Osteocyte (in vitro differentiated cells): Measurements from ENCODE around the gene TPRKB. TPM values are rescaled to one million over a fixed set of nuclear protein-coding genes. Genes with fewer than 3 reads are reported as not detected.
A peak's percentile ranks its signal among the peaks of the same experiment; 100 is the strongest.
"Not testable (repeated sequence)": the region's sequence is repeated elsewhere in the genome, so short reads cannot be mapped to it uniquely, and the experiment has no call there.

Source experiments
- DNase-seq: peaks from one replicate; pipeline ENCODE4 v3.0.0; 2021; ENCODE audit warnings: mixed read lengths; ENCODE audit not compliant: unreplicated experiment; ENCODE audit errors: extremely low spot score
- H3K27ac Mint-ChIP-seq: one replicate; pipeline ENCODE4 v1.8.0; 2021; ENCODE audit warnings: mild to moderate bottlenecking, mixed read lengths; ENCODE audit not compliant: unreplicated experiment
- H3K27me3 Mint-ChIP-seq: one replicate; pipeline ENCODE4 v1.8.0; 2021; ENCODE audit warnings: mixed read lengths; ENCODE audit not compliant: unreplicated experiment
- H3K36me3 Mint-ChIP-seq: one replicate; pipeline ENCODE4 v1.8.0; 2021; ENCODE audit warnings: mixed read lengths; ENCODE audit not compliant: unreplicated experiment
- H3K4me1 Mint-ChIP-seq: one replicate; pipeline ENCODE4 v1.8.0; 2021; ENCODE audit warnings: mixed read lengths; ENCODE audit not compliant: unreplicated experiment
- H3K4me3 Mint-ChIP-seq: one replicate; pipeline ENCODE4 v1.8.0; 2021; ENCODE audit warnings: mild to moderate bottlenecking, moderate library complexity, mixed read lengths; ENCODE audit not compliant: unreplicated experiment
- H3K9me3 Mint-ChIP-seq: one replicate; pipeline ENCODE4 v1.8.0; 2021; ENCODE audit warnings: mixed read lengths; ENCODE audit not compliant: unreplicated experiment
- CTCF ChIP-seq: fragments of 200-600 bp; sonication (generic); IDR thresholded peaks from 2 replicates; pipeline ENCODE4 v1.5.0; 2021; ENCODE audit warnings: antibody characterized with exemption, mild to moderate bottlenecking, moderate library complexity
- total RNA-seq: library from RNA; stranded (reverse); gene quantifications from 2 replicates; pipeline ENCODE4 v1.2.1, GENCODE V29; 2021

Gene TPRKB
- total RNA-seq, 1 donor from 2014 or later = 16.7 TPM

GRCh38 chr2:73704285-73704684 lies 32.9 kb downstream of the TPRKB start:
- no peaks in the 10 kb centered on the region for H3K9me3 Mint-ChIP-seq
- no peaks in the 10 kb centered on the region for H3K4me1 Mint-ChIP-seq
- peaks cover 19% of the 10 kb centered on the region for H3K27me3 Mint-ChIP-seq
- H3K4me3 Mint-ChIP-seq = no peak overlapping the region
- H3K27ac Mint-ChIP-seq = no peak overlapping the region
- no peak for DNase-seq
- H3K36me3 Mint-ChIP-seq = no peaks in the 10 kb centered on the region
- no peak for TF ChIP-seq CTCF

- no peaks in the 10 kb centered on the region for H3K4me1 Mint-ChIP-seq
- H3K36me3 Mint-ChIP-seq = no peaks in the 10 kb centered on the region
- no peak overlapping the region for H3K27ac Mint-ChIP-seq
- peaks cover 19% of the 10 kb centered on the region for H3K27me3 Mint-ChIP-seq
- H3K9me3 Mint-ChIP-seq = no peaks in the 10 kb centered on the region
- TF ChIP-seq CTCF = no peak
- peak; percentile 69 for DNase-seq
- no peak overlapping the region for H3K4me3 Mint-ChIP-seq
Observed at GRCh38 chr2:73703675-73704074, 33.5 kb downstream of the TPRKB start.

- H3K27me3 Mint-ChIP-seq = peaks cover 19% of the 10 kb centered on the region
- H3K4me1 Mint-ChIP-seq, H3K27ac Mint-ChIP-seq, H3K9me3 Mint-ChIP-seq, H3K4me3 Mint-ChIP-seq, H3K36me3 Mint-ChIP-seq, DNase-seq: not testable (repeated sequence)
Observed at GRCh38 chr2:73702852-73703493, 34.2 kb downstream of the TPRKB start.

- DNase-seq = peak; percentile 65
- TF ChIP-seq CTCF = no peak
- no peak overlapping the region for H3K4me3 Mint-ChIP-seq
- H3K27ac Mint-ChIP-seq = no peak overlapping the region
- peaks cover 19% of the 10 kb centered on the region for H3K27me3 Mint-ChIP-seq
- H3K4me1 Mint-ChIP-seq = no peaks in the 10 kb centered on the region
- no peaks in the 10 kb centered on the region for H3K9me3 Mint-ChIP-seq
- H3K36me3 Mint-ChIP-seq = no peaks in the 10 kb centered on the region
Observed at GRCh38 chr2:73701968-73702665, 35.0 kb downstream of the TPRKB start.

GRCh38 chr2:73701448-73701765 lies 35.7 kb downstream of the TPRKB start:
- H3K4me3 Mint-ChIP-seq, DNase-seq, H3K27ac Mint-ChIP-seq, H3K4me1 Mint-ChIP-seq, H3K9me3 Mint-ChIP-seq, H3K36me3 Mint-ChIP-seq: not testable (repeated sequence)
- peaks cover 16% of the 10 kb centered on the region for H3K27me3 Mint-ChIP-seq

- H3K27me3 Mint-ChIP-seq = peaks cover 15% of the 10 kb centered on the region
- TF ChIP-seq CTCF = no peak
- H3K36me3 Mint-ChIP-seq = no peaks in the 10 kb centered on the region
- H3K4me3 Mint-ChIP-seq = no peak overlapping the region
- no peaks in the 10 kb centered on the region for H3K9me3 Mint-ChIP-seq
- H3K27ac Mint-ChIP-seq = no peak overlapping the region
- peak; percentile 73 for DNase-seq
- H3K4me1 Mint-ChIP-seq = no peaks in the 10 kb centered on the region
Observed at GRCh38 chr2:73700661-73701447, 36.3 kb downstream of the TPRKB start.
